Stomach (tissue), 4 donors: ENCODE data around the gene VSIG10L2.

ENCODE experiments used
- CTCF ChIP-seq, 7 experiments: fragments of 450-650 bp in 4 of 7; fragments of 200-600 bp in 3 of 7; sonication (generic) in 3 of 7; IDR thresholded peaks; one replicate each; pipeline ENCODE4 v1.5.1; 2016 to 2019; ENCODE audit warnings: antibody characterized with exemption in 7 of 7, control low read depth in 2 of 7, mild to moderate bottlenecking in 1 of 7
- EP300 ChIP-seq: sonication (generic); formaldehyde crosslinking; IDR thresholded peaks from one replicate; pipeline ENCODE4 v1.6.1; 2017; ENCODE audit warnings: antibody characterized with exemption
- POLR2A ChIP-seq, 4 donors: fragments of 450-650 bp; IDR thresholded peaks; one replicate each; pipeline ENCODE4 v1.6.1; 2016; ENCODE audit warnings: antibody characterized with exemption in 4 of 4, control low read depth in 2 of 4, mild to moderate bottlenecking in 1 of 4, moderate library complexity in 1 of 4
- POLR2AphosphoS5 ChIP-seq, 3 donors: sonication (generic); formaldehyde crosslinking; IDR thresholded peaks; one replicate each; pipeline ENCODE4 v1.6.1; 2016; ENCODE audit warnings: antibody characterized with exemption in 3 of 3

- TF ChIP-seq EP300 (no peak), CTCF (IDR thresholded peaks at IDR 0.05) (no peak), POLR2AphosphoS5 (IDR thresholded peaks at IDR 0.05) (no peak), POLR2A (IDR thresholded peaks at IDR 0.05) (no peak)
These were observed 1.4 kb upstream of the VSIG10L2 start for GRCh38 chr11:125944350-125945010.
